H1 (cell line): ENCODE data around the gene PAOX. TPM values are rescaled to one million over a fixed set of nuclear protein-coding genes. Genes with fewer than 3 reads are reported as not detected.

Experiments
- CTCF ChIA-PET: fragments of 300-600 bp; sonication (Branson Sonifier 250); formaldehyde crosslinking; loops from one replicate; lab custom pipeline; 2021; ENCODE audit not compliant: partially characterized antibody; lab: Charles Lee
- POLR2A ChIA-PET: fragments of 300-600 bp; sonication (Branson Sonifier 250); formaldehyde crosslinking; loops from one replicate; lab custom pipeline; 2021; ENCODE audit warnings: inconsistent platforms; ENCODE audit not compliant: partially characterized antibody; lab: Charles Lee
- DNase-seq, 2 experiments: peaks; one replicate each; pipeline versions ENCODE4 v3.0.0 to v3.0.0-alpha.2; 2010 to 2022; ENCODE audit warnings: low spot score in 2 of 2, low read depth in 1 of 2, mixed read lengths in 1 of 2
- FAIRE-seq: peaks from 2 replicates; lab custom pipeline; 2011; peaks lifted over from hg19 to GRCh38; lab: Jason Lieb, UNC
- H2AFZ ChIP-seq: 2 replicates; pipeline ENCODE4 v1.8.1; 2012; ENCODE audit warnings: low read length, inconsistent platforms
- H2AK5ac ChIP-seq: 2 replicates; pipeline ENCODE4 v1.6.1; 2013; ENCODE audit warnings: low read depth, low read length
- H2BK120ac ChIP-seq: replicated peaks from 2 replicates; pipeline ENCODE3; 2013; ENCODE audit warnings: low read depth, low read length, inconsistent platforms
- H2BK12ac ChIP-seq: 2 replicates; pipeline ENCODE4 v1.6.1; 2013; ENCODE audit warnings: low read depth, low read length
- H2BK15ac ChIP-seq: 2 replicates; pipeline ENCODE4 v1.6.1; 2013; ENCODE audit warnings: low read length
- H2BK20ac ChIP-seq: 2 replicates; pipeline ENCODE4 v1.6.1; 2013; ENCODE audit warnings: low read length
- H2BK5ac ChIP-seq: 2 replicates; pipeline ENCODE4 v1.6.1; 2013; ENCODE audit warnings: low read depth, low read length
- H3K14ac ChIP-seq: 2 replicates; pipeline ENCODE4 v1.6.1; 2013; ENCODE audit warnings: inconsistent platforms; ENCODE audit not compliant: insufficient read length
- H3K18ac ChIP-seq: 2 replicates; pipeline ENCODE4 v1.6.1; 2013; ENCODE audit warnings: low read length; ENCODE audit errors: extremely low read depth
- H3K23ac ChIP-seq: 2 replicates; pipeline ENCODE4 v1.6.1; 2013; ENCODE audit warnings: inconsistent platforms; ENCODE audit not compliant: insufficient read length
- H3K23me2 ChIP-seq: 2 replicates; pipeline ENCODE4 v1.6.1; 2013; ENCODE audit warnings: low read depth, low read length
- H3K27ac ChIP-seq: 2 replicates; pipeline ENCODE4 v1.6.1; 2011; ENCODE audit warnings: low read depth, low read length, inconsistent platforms
- H3K27me3 ChIP-seq, 4 experiments: replicated peaks in 1 of 4; 1 replicate in 1 of 4; 2 replicates in 3 of 4; pipeline versions ENCODE4 v1.6.1 to v1.8.1; 2011 to 2013; ENCODE audit warnings: low read length in 3 of 4, mild to moderate bottlenecking in 3 of 4, inconsistent platforms in 2 of 4, mixed read lengths in 2 of 4, moderate library complexity in 1 of 4; ENCODE audit not compliant: control insufficient read depth in 3 of 4, insufficient read depth in 3 of 4; ENCODE audit errors: extremely low read depth in 1 of 4
- H3K36me3 ChIP-seq, 4 experiments: 2 replicates each; pipeline versions ENCODE4 v1.6.1 to v1.8.1; 2011 to 2013; ENCODE audit warnings: mild to moderate bottlenecking in 4 of 4, low read length in 3 of 4, moderate library complexity in 2 of 4, control low read depth in 1 of 4, inconsistent platforms in 1 of 4; ENCODE audit not compliant: insufficient read depth in 4 of 4, control insufficient read depth in 2 of 4
- H3K4ac ChIP-seq: replicated peaks from 2 replicates; pipeline ENCODE3; 2013; ENCODE audit warnings: low read length, low read depth, mixed read lengths, inconsistent platforms; ENCODE audit not compliant: insufficient read length
- H3K4me1 ChIP-seq, 4 experiments: replicated peaks in 1 of 4; 1 replicate in 1 of 4; 2 replicates in 3 of 4; pipeline versions ENCODE4 v1.6.1 to v1.8.1; 2011 to 2013; ENCODE audit warnings: low read length in 3 of 4, inconsistent platforms in 2 of 4, mixed read lengths in 1 of 4; ENCODE audit not compliant: insufficient read depth in 4 of 4, control insufficient read depth in 3 of 4
- H3K4me2 ChIP-seq, 2 experiments: 2 replicates each; pipeline versions ENCODE4 v1.6.1 to v1.8.1; 2011 to 2013; ENCODE audit warnings: low read depth in 2 of 2, low read length in 2 of 2, control low read depth in 1 of 2, inconsistent platforms in 1 of 2, mild to moderate bottlenecking in 1 of 2; ENCODE audit not compliant: insufficient read depth in 1 of 2
- H3K4me3 ChIP-seq, 4 experiments: fragments of 200-600, 300-600 bp in 1 of 4; sonication (generic), shearing (Covaris generic), sonication (Bioruptor Twin) in 1 of 4; 2 replicates each; pipeline versions ENCODE4 v1.5.1 to v1.8.1; 2011 to 2016; ENCODE audit warnings: low read length in 4 of 4, low read depth in 3 of 4, control low read depth in 2 of 4, inconsistent platforms in 2 of 4, mild to moderate bottlenecking in 2 of 4, mixed read lengths in 1 of 4, moderate library complexity in 1 of 4; ENCODE audit not compliant: insufficient read depth in 2 of 4; ENCODE audit errors: extremely low read depth in 1 of 4
- H3K56ac ChIP-seq: replicated peaks from 2 replicates; pipeline ENCODE3; 2013; ENCODE audit warnings: low read depth, mild to moderate bottlenecking, mixed read lengths, low read length, inconsistent platforms; ENCODE audit not compliant: insufficient read length
- H3K79me1 ChIP-seq: 2 replicates; pipeline ENCODE4 v1.6.1; 2013; ENCODE audit warnings: low read depth, low read length, control low read depth
- H3K79me2 ChIP-seq, 2 experiments: 2 replicates each; pipeline versions ENCODE4 v1.6.1 to v1.8.1; 2012 to 2013; ENCODE audit warnings: low read length in 2 of 2, mild to moderate bottlenecking in 2 of 2, inconsistent platforms in 1 of 2; ENCODE audit not compliant: insufficient read depth in 2 of 2, control insufficient read depth in 1 of 2
- H3K9ac ChIP-seq, 4 experiments: replicated peaks in 1 of 4; 1 replicate in 1 of 4; 2 replicates in 3 of 4; pipeline versions ENCODE4 v1.6.1 to v1.8.1; 2011 to 2013; ENCODE audit warnings: low read depth in 3 of 4, low read length in 3 of 4, control low read depth in 2 of 4, mild to moderate bottlenecking in 2 of 4, moderate library complexity in 2 of 4, inconsistent platforms in 1 of 4; ENCODE audit errors: extremely low read depth in 1 of 4
- H3K9me3 ChIP-seq, 2 experiments: 2 replicates each; pipeline versions ENCODE4 v1.6.1 to v1.8.1; 2012 to 2013; ENCODE audit warnings: mild to moderate bottlenecking in 2 of 2, moderate library complexity in 2 of 2, control low read depth in 1 of 2, inconsistent platforms in 1 of 2, low read depth in 1 of 2, low read length in 1 of 2, mixed read lengths in 1 of 2; ENCODE audit not compliant: insufficient read depth in 2 of 2
- H4K20me1 ChIP-seq, 2 experiments: replicated peaks in 1 of 2; 2 replicates each; pipeline versions ENCODE3 to v1.8.1; 2011 to 2013; ENCODE audit warnings: inconsistent platforms in 2 of 2, low read length in 2 of 2, mild to moderate bottlenecking in 1 of 2; ENCODE audit not compliant: insufficient read depth in 2 of 2, control insufficient read depth in 1 of 2
- H4K5ac ChIP-seq: 2 replicates; pipeline ENCODE4 v1.6.1; 2013; ENCODE audit warnings: low read length, low read depth, mixed read lengths, inconsistent platforms; ENCODE audit not compliant: insufficient read length
- H4K8ac ChIP-seq: 2 replicates; pipeline ENCODE4 v1.8.0; 2013; ENCODE audit warnings: mild to moderate bottlenecking, moderate library complexity, low read length, inconsistent platforms; ENCODE audit not compliant: insufficient read depth; ENCODE audit errors: extremely low read depth
- H4K91ac ChIP-seq: replicated peaks from 2 replicates; pipeline ENCODE3; 2013; ENCODE audit warnings: low read length, mixed read lengths, inconsistent platforms; ENCODE audit not compliant: insufficient read length
- ATF2 ChIP-seq: IDR thresholded peaks from 2 replicates; pipeline ENCODE4 v1.6.1; 2012; ENCODE audit warnings: low read length, inconsistent platforms
- CBX8 ChIP-seq: fragments of 300-800, 300-1000 bp; sonication (generic); IDR thresholded peaks from 2 replicates; pipeline ENCODE4 v1.7.1; 2016; ENCODE audit warnings: low read depth, low read length, borderline replicate concordance
- CTCF ChIP-seq, 3 experiments: IDR thresholded peaks; 1 replicate in 2 of 3; 2 replicates in 1 of 3; pipeline versions ENCODE4 v1.5.1 to v1.6.1; 2011; ENCODE audit warnings: low read length in 3 of 3, mild to moderate bottlenecking in 3 of 3, inconsistent platforms in 2 of 3, low read depth in 1 of 3, moderate library complexity in 1 of 3; ENCODE audit not compliant: insufficient read depth in 1 of 3; ENCODE audit errors: control extremely low read depth in 1 of 3
- EZH2 ChIP-seq: fragments of 200-600 bp; sonication (generic); IDR thresholded peaks from 2 replicates; pipeline ENCODE4 v1.7.1; 2012; ENCODE audit warnings: low read depth, mild to moderate bottlenecking, moderate library complexity, low read length, inconsistent platforms; ENCODE audit not compliant: severe bottlenecking
- JUND ChIP-seq: IDR thresholded peaks from 2 replicates; pipeline ENCODE4 v1.6.1; 2011; ENCODE audit warnings: mild to moderate bottlenecking, improper control_type of control experiment, low read length
- KDM4A ChIP-seq: IDR thresholded peaks from one replicate; pipeline ENCODE4 v1.7.1; 2012; ENCODE audit warnings: low read depth, mild to moderate bottlenecking, moderate library complexity, low read length, inconsistent platforms; ENCODE audit not compliant: severe bottlenecking
- USF2 ChIP-seq: IDR thresholded peaks from 2 replicates; pipeline ENCODE4 v1.6.1; 2011; ENCODE audit warnings: low read length, improper control_type of control experiment
- WGBS, 2 experiments: shearing (Covaris generic) in 1 of 2; methylation state at CpG; one replicate each; pipeline versions ENCODE4 v1.1.6 to v1.1.7; 2013 to 2015; ENCODE audit warnings: low lambda C conversion rate in 2 of 2, mixed read lengths in 2 of 2, inconsistent platforms in 1 of 2, low coverage in 1 of 2, missing lambda C conversion rate in 1 of 2; ENCODE audit not compliant: insufficient replicate concordance in 2 of 2, insufficient coverage in 1 of 2, insufficient read length in 1 of 2; ENCODE audit errors: extremely low coverage in 1 of 2, missing lambda C conversion rate in 1 of 2; 5-methylcytosine and 5-hydroxymethylcytosine counted together
- polyA plus RNA-seq, 7 experiments: library from polyadenylated mRNA; depleted of rRNA in 3 of 7; stranded (reverse) in 5 of 7; unstranded in 2 of 7; fragments of >200 nt in 5 of 7; fragments of 200-250 nt in 2 of 7; gene quantifications; 1 replicate in 5 of 7; 2 replicates in 1 of 7; 4 replicates in 1 of 7; pipeline versions ENCODE4 v1.2.1 to v1.2.3, GENCODE V29; 2011 to 2013; ENCODE audit warnings: missing spikeins in 2 of 7, mixed read lengths in 2 of 7
- total RNA-seq: library from RNA; stranded (reverse); fragmentation: NEBNext Ultra II Directional; extraction: Animal tissue kit (Norgen Biotek cat#: 25700); gene quantifications from 2 replicates; pipeline ENCODE4 v1.2.1, GENCODE V29; 2021

PAOX gene
- total and polyA plus RNA-seq, 2 of the 8 experiments (the other 6 are each of a cell fraction or from before 2014, with no cell fraction given): 3.7 to 4.3 TPM

DNA sequence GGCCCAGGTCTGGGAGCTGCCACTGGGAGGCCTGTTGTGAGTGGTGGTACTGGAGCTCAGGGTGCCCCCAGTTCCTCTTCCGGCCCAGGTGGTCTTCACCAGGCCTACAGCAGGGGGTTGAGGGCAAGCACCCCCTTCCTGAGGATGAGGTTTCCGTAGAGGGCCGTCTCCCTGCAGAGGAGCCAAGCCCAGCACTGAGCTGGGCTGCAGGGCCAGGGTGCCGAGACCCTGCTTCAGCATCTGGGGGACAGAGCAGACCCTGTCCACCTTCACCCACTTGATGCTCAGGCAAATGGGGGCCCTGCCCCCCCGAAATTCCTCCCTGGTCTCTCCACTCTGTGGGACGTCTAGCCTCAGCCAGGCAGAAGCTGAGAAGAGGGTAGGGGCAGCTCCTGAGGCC, 23.8 kb upstream of the PAOX start:
- no peak overlapping the region for H4K8ac ChIP-seq
- H3K27me3 ChIP-seq: peaks cover 0 to 16% (median 4%) of the 10 kb centered on the region in 4 experiments; a peak in 5 of 7 replicates
- no peak overlapping the region for H3K4me3 ChIP-seq
- peaks cover 6% of the 10 kb centered on the region; the same call in 1 of the 2 replicates for H3K23me2 ChIP-seq
- peaks cover 0 to 15% (median 5%) of the 10 kb centered on the region in 4 experiments; a peak in 4 of 7 replicates for H3K4me1 ChIP-seq
- no peak overlapping the region for H2AK5ac ChIP-seq
- no peak for DNase-seq
- no peak overlapping the region for H3K18ac ChIP-seq
- no peak overlapping the region for H2BK12ac ChIP-seq
- H3K14ac ChIP-seq: no peak overlapping the region
- H3K56ac ChIP-seq: no peak overlapping the region
- POLR2A ChIA-PET: interaction anchor here (0.8 to 5.0 kb wide), 4 partner anchors 9 to 36 kb away, joined by 3 to 38 read pairs (median 3); partner anchors contain the start of gene PRAP1
- WGBS, 2 experiments: 88% methylated on average over 6 of the region's 6 CpGs; no CpG with 5 or more reads in 1 of the 2 experiments
- H3K79me1 ChIP-seq: no peaks in the 10 kb centered on the region; the same call in 1 of the 2 replicates
- no peak overlapping the region for H3K9ac ChIP-seq
- no peak for FAIRE-seq
- H3K23ac ChIP-seq: no peak overlapping the region
- H2BK15ac ChIP-seq: no peak overlapping the region
- H2BK5ac ChIP-seq: no peak overlapping the region
- H4K20me1 ChIP-seq: peaks cover 7 to 16% of the 10 kb centered on the region in 2 experiments
- H2BK20ac ChIP-seq: no peak overlapping the region
- H3K36me3 ChIP-seq: no peaks in the 10 kb centered on the region; a peak in 2 of 8 replicates
- no peak overlapping the region for H4K5ac ChIP-seq
- H3K27ac ChIP-seq: no peak overlapping the region
- H3K4ac ChIP-seq: no peak overlapping the region
- H3K4me2 ChIP-seq: no peak overlapping the region
- H4K91ac ChIP-seq: no peak overlapping the region
- CTCF ChIA-PET: interaction anchor here (1.3 to 4.9 kb wide), 2 partner anchors 22 to 26 kb away, joined by 3 to 57 read pairs; no protein-coding TSS in a partner anchor
- no peaks in the 10 kb centered on the region for H3K9me3 ChIP-seq
- no peaks in the 10 kb centered on the region for H3K79me2 ChIP-seq
- no peak overlapping the region for H2AFZ ChIP-seq
- no peak overlapping the region for H2BK120ac ChIP-seq
- TF ChIP-seq CTCF (IDR thresholded peaks at IDR 0.05; ENCODE audit: control extremely low read depth in 1 of 3, insufficient read depth in 1 of 3, low read depth in 1 of 3, low read length in 3 of 3): no peak
- no peak for TF ChIP-seq KDM4A
- TF ChIP-seq ATF2: no peak
- no peak for TF ChIP-seq JUND
- no peak for TF ChIP-seq USF2
- no peak for TF ChIP-seq EZH2
- TF ChIP-seq CBX8: no peak
